ENCODE results near the gene SLC40A1. TPM values are rescaled to one million over a fixed set of nuclear protein-coding genes. Genes with fewer than 3 reads are reported as not detected.

SLC40A1 gene
- total RNA-seq, 6 experiments from 2014 or later, result not detected

GRCh38 chr2:189538402-189538801, 42.2 kb downstream of the SLC40A1 start:
- Mint-ChIP-seq H3K4me3 (no peak overlapping the region), H3K4me1 (ENCODE audit: low read depth) (peaks cover 17% of the 10 kb centered on the region), H3K36me3 (ENCODE audit: low read depth) (no peaks in the 10 kb centered on the region; the same call in 1 of the 2 replicates), H3K27me3 (ENCODE audit: insufficient read depth) (peaks cover 3% of the 10 kb centered on the region), H3K27ac (no peak overlapping the region), H3K9me3 (no peaks in the 10 kb centered on the region)
- no peak for DNase-seq
- no peak for TF ChIP-seq CTCF (IDR thresholded peaks at IDR 0.05)

- Mint-ChIP-seq H3K36me3 (ENCODE audit: low read depth) (no peaks in the 10 kb centered on the region), H3K27me3 (ENCODE audit: insufficient read depth) (peaks cover 3% of the 10 kb centered on the region; the same call in 1 of the 2 replicates), H3K4me1 (ENCODE audit: low read depth) (peaks cover 17% of the 10 kb centered on the region), H3K9me3 (no peaks in the 10 kb centered on the region), H3K4me3 (no peak overlapping the region), H3K27ac (no peak overlapping the region)
- TF ChIP-seq CTCF (IDR thresholded peaks at IDR 0.05), result no peak
- DNase-seq, result no peak
These were observed 43.8 kb downstream of the SLC40A1 start for GRCh38 chr2:189536830-189537229.

- Mint-ChIP-seq H3K4me1 (ENCODE audit: low read depth) (peaks cover 17% of the 10 kb centered on the region), H3K27me3 (ENCODE audit: insufficient read depth) (peaks cover 3% of the 10 kb centered on the region; the same call in 1 of the 2 replicates), H3K4me3 (no peak overlapping the region), H3K9me3 (no peaks in the 10 kb centered on the region), H3K27ac (peak overlapping the region; percentile 70), H3K36me3 (ENCODE audit: low read depth) (no peaks in the 10 kb centered on the region)
- TF ChIP-seq CTCF (IDR thresholded peaks at IDR 0.05), result no peak
- peak; percentile 60 for DNase-seq
These were observed 45.4 kb downstream of the SLC40A1 start for GRCh38 chr2:189534854-189535832.

- no peaks in the 10 kb centered on the region for H3K9me3 Mint-ChIP-seq
- no peak for DNase-seq
- H3K27me3 Mint-ChIP-seq (ENCODE audit: insufficient read depth), result peaks cover 2% of the 10 kb centered on the region; the same call in 1 of the 2 replicates
- H3K27ac Mint-ChIP-seq, result no peak overlapping the region
- H3K4me1 Mint-ChIP-seq (ENCODE audit: low read depth), result peaks cover 17% of the 10 kb centered on the region
- H3K36me3 Mint-ChIP-seq (ENCODE audit: low read depth), result no peaks in the 10 kb centered on the region
- no peak for TF ChIP-seq CTCF (IDR thresholded peaks at IDR 0.05)
- H3K4me3 Mint-ChIP-seq, result no peak overlapping the region
These were observed 47.1 kb downstream of the SLC40A1 start for GRCh38 chr2:189533288-189534035.

GRCh38 chr2:189530965-189531637, 49.5 kb downstream of the SLC40A1 start:
- H3K27me3 Mint-ChIP-seq (ENCODE audit: insufficient read depth), result peaks cover 5% of the 10 kb centered on the region
- peaks cover 17% of the 10 kb centered on the region for H3K4me1 Mint-ChIP-seq (ENCODE audit: low read depth)
- no peak for DNase-seq
- TF ChIP-seq CTCF (IDR thresholded peaks at IDR 0.05), result no peak
- H3K4me3 Mint-ChIP-seq, result no peak overlapping the region
- no peaks in the 10 kb centered on the region for H3K36me3 Mint-ChIP-seq (ENCODE audit: low read depth)
- H3K9me3 Mint-ChIP-seq, result no peaks in the 10 kb centered on the region
- H3K27ac Mint-ChIP-seq, result no peak overlapping the region

Data from HFFc6 (cell line).